H1 (cell line): ENCODE measurements around the gene CD300LB. TPM values are rescaled to one million over a fixed set of nuclear protein-coding genes. Genes with fewer than 3 reads are reported as not detected.

Experiments
- polyA plus RNA-seq, 7 experiments: library from polyadenylated mRNA; depleted of rRNA in 3 of 7; stranded (reverse) in 5 of 7; unstranded in 2 of 7; fragments of >200 nt in 5 of 7; fragments of 200-250 nt in 2 of 7; gene quantifications; 1 replicate in 5 of 7; 2 replicates in 1 of 7; 4 replicates in 1 of 7; pipeline versions ENCODE4 v1.2.1 to v1.2.3, GENCODE V29; 2011 to 2013; ENCODE audit warnings: missing spikeins in 2 of 7, mixed read lengths in 2 of 7
- total RNA-seq: library from RNA; stranded (reverse); fragmentation: NEBNext Ultra II Directional; extraction: Animal tissue kit (Norgen Biotek cat#: 25700); gene quantifications from 2 replicates; pipeline ENCODE4 v1.2.1, GENCODE V29; 2021
- TF ChIP-seq, protein P1 (sequence below): fragments of 300-600 bp; sonication (generic); IDR thresholded peaks from 2 replicates; pipeline ENCODE4 v1.7.1; 2012; ENCODE audit warnings: low read length, moderate library complexity, mild to moderate bottlenecking, inconsistent platforms; ENCODE audit not compliant: insufficient replicate concordance

Gene CD300LB
- total and polyA plus RNA-seq, 2 of the 8 experiments (the other 6 are each of a cell fraction or from before 2014, with no cell fraction given): not detected

DNA sequence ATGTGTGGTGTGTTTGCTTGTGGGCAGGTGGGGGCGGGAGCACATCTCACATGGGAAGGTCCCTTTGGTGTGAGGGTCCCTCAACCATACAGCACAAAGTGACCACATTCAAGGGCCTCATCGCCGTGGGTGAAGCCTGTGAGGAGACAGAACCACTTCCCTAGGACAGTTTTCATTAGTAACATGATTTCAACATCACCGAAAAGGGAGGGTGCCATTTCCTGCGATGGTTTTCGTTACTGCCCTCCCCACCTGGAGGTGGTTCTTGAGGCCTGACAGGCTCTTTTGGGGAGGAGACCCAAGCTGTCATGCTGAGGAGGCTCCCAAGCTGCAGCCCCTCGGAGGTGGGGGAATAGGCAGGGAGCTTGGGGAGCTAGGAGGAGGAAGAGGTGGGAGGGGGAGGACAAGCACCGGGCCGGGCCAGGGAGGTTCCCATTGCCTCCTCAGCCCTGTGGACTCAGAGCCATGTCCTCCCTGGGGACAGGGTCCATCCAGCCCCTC, 9.5 kb downstream of the CD300LB start (continued):
- TF ChIP-seq, protein P1, sequence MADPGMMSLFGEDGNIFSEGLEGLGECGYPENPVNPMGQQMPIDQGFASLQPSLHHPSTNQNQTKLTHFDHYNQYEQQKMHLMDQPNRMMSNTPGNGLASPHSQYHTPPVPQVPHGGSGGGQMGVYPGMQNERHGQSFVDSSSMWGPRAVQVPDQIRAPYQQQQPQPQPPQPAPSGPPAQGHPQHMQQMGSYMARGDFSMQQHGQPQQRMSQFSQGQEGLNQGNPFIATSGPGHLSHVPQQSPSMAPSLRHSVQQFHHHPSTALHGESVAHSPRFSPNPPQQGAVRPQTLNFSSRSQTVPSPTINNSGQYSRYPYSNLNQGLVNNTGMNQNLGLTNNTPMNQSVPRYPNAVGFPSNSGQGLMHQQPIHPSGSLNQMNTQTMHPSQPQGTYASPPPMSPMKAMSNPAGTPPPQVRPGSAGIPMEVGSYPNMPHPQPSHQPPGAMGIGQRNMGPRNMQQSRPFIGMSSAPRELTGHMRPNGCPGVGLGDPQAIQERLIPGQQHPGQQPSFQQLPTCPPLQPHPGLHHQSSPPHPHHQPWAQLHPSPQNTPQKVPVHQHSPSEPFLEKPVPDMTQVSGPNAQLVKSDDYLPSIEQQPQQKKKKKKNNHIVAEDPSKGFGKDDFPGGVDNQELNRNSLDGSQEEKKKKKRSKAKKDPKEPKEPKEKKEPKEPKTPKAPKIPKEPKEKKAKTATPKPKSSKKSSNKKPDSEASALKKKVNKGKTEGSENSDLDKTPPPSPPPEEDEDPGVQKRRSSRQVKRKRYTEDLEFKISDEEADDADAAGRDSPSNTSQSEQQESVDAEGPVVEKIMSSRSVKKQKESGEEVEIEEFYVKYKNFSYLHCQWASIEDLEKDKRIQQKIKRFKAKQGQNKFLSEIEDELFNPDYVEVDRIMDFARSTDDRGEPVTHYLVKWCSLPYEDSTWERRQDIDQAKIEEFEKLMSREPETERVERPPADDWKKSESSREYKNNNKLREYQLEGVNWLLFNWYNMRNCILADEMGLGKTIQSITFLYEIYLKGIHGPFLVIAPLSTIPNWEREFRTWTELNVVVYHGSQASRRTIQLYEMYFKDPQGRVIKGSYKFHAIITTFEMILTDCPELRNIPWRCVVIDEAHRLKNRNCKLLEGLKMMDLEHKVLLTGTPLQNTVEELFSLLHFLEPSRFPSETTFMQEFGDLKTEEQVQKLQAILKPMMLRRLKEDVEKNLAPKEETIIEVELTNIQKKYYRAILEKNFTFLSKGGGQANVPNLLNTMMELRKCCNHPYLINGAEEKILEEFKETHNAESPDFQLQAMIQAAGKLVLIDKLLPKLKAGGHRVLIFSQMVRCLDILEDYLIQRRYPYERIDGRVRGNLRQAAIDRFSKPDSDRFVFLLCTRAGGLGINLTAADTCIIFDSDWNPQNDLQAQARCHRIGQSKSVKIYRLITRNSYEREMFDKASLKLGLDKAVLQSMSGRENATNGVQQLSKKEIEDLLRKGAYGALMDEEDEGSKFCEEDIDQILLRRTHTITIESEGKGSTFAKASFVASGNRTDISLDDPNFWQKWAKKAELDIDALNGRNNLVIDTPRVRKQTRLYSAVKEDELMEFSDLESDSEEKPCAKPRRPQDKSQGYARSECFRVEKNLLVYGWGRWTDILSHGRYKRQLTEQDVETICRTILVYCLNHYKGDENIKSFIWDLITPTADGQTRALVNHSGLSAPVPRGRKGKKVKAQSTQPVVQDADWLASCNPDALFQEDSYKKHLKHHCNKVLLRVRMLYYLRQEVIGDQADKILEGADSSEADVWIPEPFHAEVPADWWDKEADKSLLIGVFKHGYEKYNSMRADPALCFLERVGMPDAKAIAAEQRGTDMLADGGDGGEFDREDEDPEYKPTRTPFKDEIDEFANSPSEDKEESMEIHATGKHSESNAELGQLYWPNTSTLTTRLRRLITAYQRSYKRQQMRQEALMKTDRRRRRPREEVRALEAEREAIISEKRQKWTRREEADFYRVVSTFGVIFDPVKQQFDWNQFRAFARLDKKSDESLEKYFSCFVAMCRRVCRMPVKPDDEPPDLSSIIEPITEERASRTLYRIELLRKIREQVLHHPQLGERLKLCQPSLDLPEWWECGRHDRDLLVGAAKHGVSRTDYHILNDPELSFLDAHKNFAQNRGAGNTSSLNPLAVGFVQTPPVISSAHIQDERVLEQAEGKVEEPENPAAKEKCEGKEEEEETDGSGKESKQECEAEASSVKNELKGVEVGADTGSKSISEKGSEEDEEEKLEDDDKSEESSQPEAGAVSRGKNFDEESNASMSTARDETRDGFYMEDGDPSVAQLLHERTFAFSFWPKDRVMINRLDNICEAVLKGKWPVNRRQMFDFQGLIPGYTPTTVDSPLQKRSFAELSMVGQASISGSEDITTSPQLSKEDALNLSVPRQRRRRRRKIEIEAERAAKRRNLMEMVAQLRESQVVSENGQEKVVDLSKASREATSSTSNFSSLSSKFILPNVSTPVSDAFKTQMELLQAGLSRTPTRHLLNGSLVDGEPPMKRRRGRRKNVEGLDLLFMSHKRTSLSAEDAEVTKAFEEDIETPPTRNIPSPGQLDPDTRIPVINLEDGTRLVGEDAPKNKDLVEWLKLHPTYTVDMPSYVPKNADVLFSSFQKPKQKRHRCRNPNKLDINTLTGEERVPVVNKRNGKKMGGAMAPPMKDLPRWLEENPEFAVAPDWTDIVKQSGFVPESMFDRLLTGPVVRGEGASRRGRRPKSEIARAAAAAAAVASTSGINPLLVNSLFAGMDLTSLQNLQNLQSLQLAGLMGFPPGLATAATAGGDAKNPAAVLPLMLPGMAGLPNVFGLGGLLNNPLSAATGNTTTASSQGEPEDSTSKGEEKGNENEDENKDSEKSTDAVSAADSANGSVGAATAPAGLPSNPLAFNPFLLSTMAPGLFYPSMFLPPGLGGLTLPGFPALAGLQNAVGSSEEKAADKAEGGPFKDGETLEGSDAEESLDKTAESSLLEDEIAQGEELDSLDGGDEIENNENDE: no peak
